Ovary (tissue), 9 donors: Measurements from ENCODE around the gene GRIK4. TPM values are rescaled to one million over a fixed set of nuclear protein-coding genes. Genes with fewer than 3 reads are reported as not detected.

Source experiments
- DNase-seq, 5 donors: peaks; one replicate each; pipeline ENCODE4 v3.0.0-alpha.2; 2019 to 2020
- H3K27ac ChIP-seq, 2 donors: fragments of 200-600 bp; one replicate each; pipeline versions ENCODE4 v1.5.1 to v1.8.0; 2019 to 2022
- H3K27me3 ChIP-seq: fragments of 200-600 bp; one replicate; pipeline ENCODE4 v1.8.0; 2022
- H3K36me3 ChIP-seq: fragments of 200-600 bp; sonication (generic); one replicate; pipeline ENCODE4 v1.5.1; 2019
- H3K4me1 ChIP-seq: one replicate; pipeline ENCODE4 v1.8.1; 2013; ENCODE audit warnings: mild to moderate bottlenecking, moderate library complexity; ENCODE audit not compliant: insufficient read depth
- H3K4me3 ChIP-seq: fragments of 200-600 bp; sonication (generic); one replicate; pipeline ENCODE4 v1.5.1; 2017
- H3K9me3 ChIP-seq, 2 donors: fragments of 200-600 bp in 1 of 2; sonication (generic) in 1 of 2; one replicate each; pipeline versions ENCODE4 v1.5.1 to v1.8.1; 2013 to 2019; ENCODE audit warnings: mild to moderate bottlenecking in 1 of 2, moderate library complexity in 1 of 2
- CTCF ChIP-seq, 3 donors: fragments of 450-650 bp in 2 of 3; fragments of 200-600 bp in 1 of 3; IDR thresholded peaks; one replicate each; pipeline versions ENCODE4 v1.5.1 to v1.8.0; 2016 to 2022; ENCODE audit warnings: antibody characterized with exemption in 3 of 3, mild to moderate bottlenecking in 1 of 3
- EP300 ChIP-seq: sonication (generic); formaldehyde crosslinking; IDR thresholded peaks from one replicate; pipeline ENCODE4 v1.6.1; 2017; ENCODE audit warnings: antibody characterized with exemption
- POLR2A ChIP-seq: fragments of 450-650 bp; IDR thresholded peaks from one replicate; pipeline ENCODE4 v1.6.1; 2017; ENCODE audit warnings: antibody characterized with exemption, mild to moderate bottlenecking, moderate library complexity
- WGBS, 3 donors: extraction: QIAGEN DNeasy Blood & Tissue Kit in 1 of 3; methylation state at CpG; one replicate each; pipeline versions ENCODE4 v1.1.5 to v1.1.7; 2013 to 2017; 5-methylcytosine and 5-hydroxymethylcytosine counted together
- intact Hi-C, 4 donors: fragments of 100-400 bp; cut with DNase I; formaldehyde crosslinking; loops; one replicate each; pipeline versions ENCODE4 v1.11.0 to v1.15.1; 2022 to 2023
- polyA plus RNA-seq, 2 donors: library from polyadenylated mRNA; stranded (reverse); fragments of 200-250 nt in 1 of 2; fragments of 350-450 nt in 1 of 2; fragmentation: Illumina TruSeq in 1 of 2; extraction: RNeasy Lipid Tissue Mini Kit (QIAGEN cat#74804) in 1 of 2; gene quantifications; one replicate each; pipeline ENCODE4 v1.2.3, GENCODE V29; 2013 to 2014
- total RNA-seq, 7 donors: library from RNA; depleted of rRNA in 2 of 7; stranded (reverse); fragments of >200 nt in 2 of 7; fragmentation: NEBNext Ultra II Directional in 3 of 7; extraction: Animal tissue kit (Norgen Biotek cat#: 25700) in 3 of 7; gene quantifications; one replicate each; pipeline versions ENCODE4 v1.1.0 to v1.2.4, GENCODE V29; 2016 to 2023
- donor health status: DM: no; HTN: no; CAD: no; lungs with moderate emphysema.
- donor health status: DM: no; HTN: no; CAD: no.
- donor health status: Bipolar disorder and iron deficiency.
- donor health status: DM: yes; HTN: yes; CAD: no.
- donor health status: DM: no; HTN: no; CAD: no.
- donor health status: DM: yes; HTN: yes; CAD: no.

Gene GRIK4
- total and polyA plus RNA-seq, 9 donors, result 1.3 to 13.4 (median 2.3) TPM

GRCh38 chr11:120543521-120544215, 32.1 kb downstream of the GRIK4 start:
- Histone ChIP-seq H3K27ac (no peak overlapping the region), H3K4me1 (peaks cover 22% of the 10 kb centered on the region), H3K27me3 (no peaks in the 10 kb centered on the region), H3K9me3 (no peaks in the 10 kb centered on the region), H3K4me3 (no peak overlapping the region), H3K36me3 (no peaks in the 10 kb centered on the region)
- intact Hi-C loops, result no loop called here
- TF ChIP-seq CTCF (IDR thresholded peaks at IDR 0.05) (no peak), POLR2A (no peak), EP300 (no peak)
- 86 to 89% (median 87%) methylated on average over 6 of the region's 6 CpGs for WGBS, 3 donors
- DNase-seq, result no peak

DNA sequence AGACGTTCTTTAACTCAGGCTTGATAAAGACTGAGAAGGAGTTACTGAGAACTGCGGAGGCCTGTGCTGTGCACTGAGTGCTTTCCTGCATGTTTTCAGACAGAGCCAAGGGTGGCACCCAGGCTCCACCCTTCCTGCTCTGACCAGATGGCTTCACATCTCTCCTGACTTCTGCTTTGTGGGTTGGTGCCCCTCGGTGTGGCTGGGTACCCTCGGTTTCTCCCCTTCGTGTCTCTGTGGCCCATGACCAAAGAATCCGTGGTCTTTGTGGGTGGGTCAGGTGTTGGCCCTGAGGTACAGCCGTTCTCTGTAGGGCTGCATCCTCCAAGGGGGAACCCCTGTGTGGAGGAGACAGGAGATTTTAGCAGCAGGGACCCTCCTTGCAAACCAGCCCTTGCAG, 34.3 kb downstream of the GRIK4 start:
- H3K36me3 ChIP-seq, result no peaks in the 10 kb centered on the region
- no peak overlapping the region for H3K4me3 ChIP-seq
- intact Hi-C loops, result no loop called here
- peak overlapping the region in 1 of 2 donors; percentile 69 for H3K27ac ChIP-seq
- H3K27me3 ChIP-seq, result no peaks in the 10 kb centered on the region
- WGBS, 3 donors, result 80 to 87% (median 82%) methylated on average over 7 of the region's 7 CpGs
- TF ChIP-seq CTCF (IDR thresholded peaks at IDR 0.05) (no peak), EP300 (no peak), POLR2A (no peak)
- H3K9me3 ChIP-seq, result no peaks in the 10 kb centered on the region
- peaks cover 23% of the 10 kb centered on the region for H3K4me1 ChIP-seq
- DNase-seq, result no peak

DNA sequence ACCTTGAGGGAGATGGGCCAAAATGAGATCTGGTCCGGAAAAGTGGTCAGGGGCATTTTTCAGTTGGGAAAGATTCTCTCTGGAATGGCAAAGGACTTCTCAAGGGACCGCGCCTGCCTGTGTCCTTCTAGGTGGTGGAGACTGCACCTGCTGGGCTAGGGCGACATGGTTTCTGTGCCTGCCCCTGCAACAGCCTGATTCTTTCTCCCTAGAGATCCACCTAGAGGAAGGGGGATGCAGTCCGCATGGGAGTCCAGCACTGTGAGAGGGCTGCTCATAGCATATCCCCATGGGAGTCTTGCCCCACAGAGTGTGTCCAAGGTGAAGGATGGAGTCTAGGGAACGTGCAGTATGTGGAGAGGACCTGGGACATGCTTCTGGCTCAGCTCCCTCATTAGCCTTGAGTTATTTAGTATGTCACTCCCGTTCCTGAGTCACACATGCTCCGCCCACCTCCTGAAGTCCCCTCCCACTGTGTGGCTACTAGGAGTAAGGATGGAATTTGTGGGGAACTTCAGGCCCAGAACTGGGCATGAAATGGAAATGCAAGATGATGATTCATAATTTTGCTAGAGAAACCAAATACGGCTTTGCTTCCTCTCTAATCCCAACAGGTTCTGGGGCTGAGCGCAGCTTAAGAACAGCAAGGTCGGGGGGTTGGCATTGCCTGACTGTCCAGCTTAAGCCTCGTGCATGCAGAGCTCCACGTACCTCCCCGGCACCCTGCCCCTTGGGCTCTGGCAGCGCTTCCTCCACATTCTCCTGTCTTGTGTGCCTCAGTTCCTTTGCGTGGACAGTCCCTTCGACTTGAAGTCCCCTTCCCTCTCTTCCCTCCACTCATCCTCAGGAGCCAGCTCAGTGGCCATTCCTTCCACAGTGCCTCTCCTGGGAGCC, 35.0 kb downstream of the GRIK4 start:
- H3K4me3 ChIP-seq, result no peak overlapping the region
- 45 to 54% (median 48%) methylated on average over 17 of the region's 17 CpGs for WGBS, 3 donors
- intact Hi-C loops, result no loop called here
- H3K27ac ChIP-seq, result peak overlapping the region; percentile 13 to 69
- no peaks in the 10 kb centered on the region for H3K27me3 ChIP-seq
- H3K9me3 ChIP-seq, result no peaks in the 10 kb centered on the region
- H3K4me1 ChIP-seq, result peaks cover 23% of the 10 kb centered on the region
- TF ChIP-seq EP300 (no peak), POLR2A (no peak), CTCF (IDR thresholded peaks at IDR 0.05) (no peak)
- H3K36me3 ChIP-seq, result no peaks in the 10 kb centered on the region
- DNase-seq, result peak; percentile 81 to 93 (median 88)

DNA sequence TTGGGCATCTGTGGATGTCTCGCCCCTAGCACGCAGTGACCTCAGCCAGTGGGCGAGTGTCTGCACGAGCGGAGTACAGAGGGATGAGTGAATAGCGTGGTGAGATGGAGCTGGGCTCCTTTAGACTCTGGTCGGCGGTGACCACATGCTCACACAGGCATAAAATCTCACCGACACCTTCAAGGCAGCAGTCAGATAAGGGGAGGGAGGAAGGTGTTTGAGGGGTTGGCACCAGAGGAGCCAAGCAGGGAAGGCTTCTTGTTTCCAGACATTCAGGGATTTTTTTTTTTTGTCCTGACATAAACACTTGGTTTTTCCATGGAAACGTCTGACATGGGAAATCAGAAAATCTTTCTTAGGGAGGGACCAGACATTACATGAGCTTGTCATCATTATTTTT, 35.8 kb downstream of the GRIK4 start:
- H3K4me1 ChIP-seq, result peaks cover 23% of the 10 kb centered on the region
- TF ChIP-seq EP300, result no peak
- TF ChIP-seq POLR2A, result no peak
- no peak for TF ChIP-seq CTCF (IDR thresholded peaks at IDR 0.05)
- no peaks in the 10 kb centered on the region for H3K36me3 ChIP-seq
- peak overlapping the region; percentile 13 to 69 for H3K27ac ChIP-seq
- intact Hi-C loops, result no loop called here
- no peaks in the 10 kb centered on the region for H3K27me3 ChIP-seq
- no peak overlapping the region for H3K4me3 ChIP-seq
- 43 to 56% (median 49%) methylated on average over 10 of the region's 10 CpGs for WGBS, 3 donors
- DNase-seq, result no peak
- no peaks in the 10 kb centered on the region for H3K9me3 ChIP-seq
